ENCODE measurements around the gene TIGD3.

TIGD3 gene

GRCh38 chr11:65390099-65390941 lies 35.8 kb downstream of the TIGD3 start:
- DNase-seq (ENCODE audit: low read depth): no peak

DNA sequence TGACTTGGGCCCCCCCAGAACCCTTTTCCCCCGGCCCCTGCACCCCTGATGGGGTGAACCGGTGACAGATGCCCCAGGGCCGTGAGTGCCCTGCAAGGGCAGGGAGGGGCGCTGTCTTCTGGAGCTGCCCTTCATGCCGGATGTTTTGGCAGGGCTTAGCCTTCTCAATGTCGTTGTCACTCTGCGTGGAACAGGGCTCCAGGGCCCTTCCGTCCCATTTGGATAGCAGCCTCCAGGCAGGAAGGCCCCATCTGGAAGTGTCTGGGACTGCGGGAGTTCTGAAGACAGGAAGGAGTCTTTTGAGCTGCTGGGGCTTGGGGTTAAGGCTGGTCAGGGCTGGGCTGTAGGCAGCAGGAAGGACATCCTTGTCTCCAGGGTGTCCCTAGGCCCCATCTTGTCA lies 36.4 kb downstream of the TIGD3 start:
- no peak for DNase-seq (ENCODE audit: low read depth)

- DNase-seq (ENCODE audit: low read depth): no peak
These were observed 37.8 kb downstream of the TIGD3 start for GRCh38 chr11:65392186-65392829.

DNA sequence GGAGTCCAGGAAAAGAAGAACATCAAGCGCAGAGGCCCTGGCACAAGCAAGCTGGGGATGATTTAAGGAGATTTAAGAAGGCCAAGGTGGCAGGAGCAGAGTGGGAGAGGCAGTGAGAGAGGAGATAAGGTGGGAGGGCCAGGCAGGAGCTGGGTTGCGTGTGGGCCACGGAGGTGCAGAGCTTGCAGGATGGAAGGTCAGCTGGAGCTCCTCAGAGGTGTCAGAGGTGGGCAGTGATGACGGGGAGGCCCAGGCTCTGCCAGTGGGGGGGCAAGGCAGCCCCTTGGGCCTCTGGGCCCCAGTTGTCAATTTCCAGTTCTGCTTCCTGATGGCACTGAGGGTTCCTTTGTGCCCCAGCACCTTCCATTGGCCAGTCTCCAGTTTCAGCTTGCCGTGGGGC lies 38.3 kb downstream of the TIGD3 start:
- no peak for DNase-seq (ENCODE audit: low read depth)

DNA sequence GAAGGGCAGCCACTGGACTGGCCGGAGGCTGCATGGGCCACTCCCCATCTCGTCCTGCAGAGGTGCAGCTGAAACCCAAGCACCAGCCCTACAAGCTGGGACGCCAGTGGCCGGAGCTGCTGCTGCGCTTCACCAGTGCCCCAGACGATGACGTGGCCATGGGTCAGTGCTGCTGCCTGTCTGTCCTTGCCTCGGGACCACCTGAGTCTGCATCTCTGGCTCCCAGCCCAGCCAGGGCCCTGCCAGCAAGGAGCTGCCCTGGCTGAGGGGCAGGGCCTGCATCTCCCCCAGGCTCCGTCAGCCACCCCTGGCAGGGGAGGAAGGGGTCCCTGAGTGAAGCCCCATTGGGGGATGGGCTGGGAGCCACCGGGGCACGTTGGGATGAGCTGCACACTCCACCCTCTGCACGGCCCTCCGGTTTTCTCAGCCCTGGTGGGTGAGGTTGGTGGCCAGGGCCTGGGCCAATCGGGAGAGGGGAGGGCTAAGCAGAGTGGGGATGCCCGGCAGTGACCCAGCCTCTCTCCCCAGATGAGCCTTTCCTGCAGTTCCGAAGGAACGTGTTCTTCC lies 39.0 kb downstream of the TIGD3 start:
- DNase-seq (ENCODE audit: low read depth): no peak

DNA sequence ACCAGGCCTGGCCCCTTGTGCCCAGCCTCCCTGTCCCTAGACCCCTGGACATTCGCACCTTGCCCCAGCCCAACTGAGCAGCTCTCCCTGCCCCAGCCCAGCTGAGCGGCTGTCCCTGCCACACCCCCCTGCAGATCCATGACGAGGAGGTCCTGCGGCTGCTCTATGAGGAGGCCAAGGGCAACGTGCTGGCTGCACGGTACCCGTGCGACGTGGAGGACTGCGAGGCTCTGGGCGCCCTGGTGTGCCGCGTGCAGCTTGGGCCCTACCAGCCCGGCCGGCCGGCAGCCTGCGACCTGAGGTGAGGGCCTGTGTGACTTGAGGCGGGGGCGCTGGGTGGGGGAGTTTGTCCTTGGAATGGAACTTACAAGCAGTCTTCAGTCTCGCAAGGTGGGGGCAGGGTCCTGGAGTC lies 39.6 kb downstream of the TIGD3 start:
- no peak for DNase-seq (ENCODE audit: low read depth)

- DNase-seq (ENCODE audit: low read depth): no peak
These were observed 41.5 kb downstream of the TIGD3 start for GRCh38 chr11:65395961-65396530.

GRCh38 chr11:65396769-65397745 lies 42.5 kb downstream of the TIGD3 start:
- DNase-seq (ENCODE audit: low read depth): no peak

DNA sequence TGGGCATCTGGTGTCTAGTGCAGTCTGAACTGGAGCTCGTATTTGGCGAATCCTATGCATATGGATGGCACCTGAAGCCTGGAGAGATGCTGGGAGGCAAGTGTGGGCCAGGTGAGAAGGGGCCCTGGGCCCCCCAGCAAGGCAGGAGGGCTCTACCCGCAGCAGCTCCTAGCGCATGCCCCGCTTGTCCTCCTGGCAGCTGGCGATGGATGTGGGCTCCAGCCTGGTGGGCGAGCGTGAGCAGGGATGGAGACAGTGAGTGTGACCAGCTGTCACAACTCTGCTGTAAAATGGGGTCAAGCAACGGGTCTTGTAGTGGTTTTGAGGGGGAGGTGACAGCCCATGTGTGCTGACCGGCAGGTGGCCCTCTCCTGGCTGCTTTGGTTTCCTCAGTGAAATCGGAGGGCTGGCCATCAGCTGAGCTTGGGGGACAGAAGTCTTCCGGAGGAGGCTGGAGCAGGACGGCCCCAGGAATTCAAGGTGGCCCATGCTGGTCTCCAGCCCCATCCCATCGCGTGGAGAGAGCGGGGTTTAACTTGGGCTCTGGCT lies 43.9 kb downstream of the TIGD3 start:
- DNase-seq (ENCODE audit: low read depth): no peak

DNA sequence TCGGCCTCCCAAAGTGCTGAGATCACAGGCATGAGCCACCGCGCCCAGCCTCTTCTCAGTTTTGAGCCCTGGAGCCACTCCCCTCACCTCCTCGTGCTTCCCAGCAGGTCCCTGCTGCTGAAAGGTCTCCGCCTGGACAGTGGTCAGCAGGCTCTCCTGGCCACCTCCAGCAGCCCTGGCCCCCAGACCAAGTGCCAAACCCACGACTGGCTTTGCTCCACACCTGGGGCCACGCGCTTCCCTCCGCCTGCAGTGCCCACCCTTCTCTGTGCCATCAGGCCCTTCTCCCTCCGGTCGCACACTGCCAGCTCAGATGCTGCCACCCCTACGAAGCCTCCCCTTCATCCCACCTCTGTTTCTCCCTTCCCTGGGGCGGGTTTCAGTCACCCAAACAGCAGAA lies 44.7 kb downstream of the TIGD3 start:
- no peak for DNase-seq (ENCODE audit: low read depth)

GRCh38 chr11:65399845-65400244 lies 45.3 kb downstream of the TIGD3 start:
- DNase-seq (ENCODE audit: low read depth): no peak

- no peak for DNase-seq (ENCODE audit: low read depth)
These were observed 45.9 kb downstream of the TIGD3 start for GRCh38 chr11:65400307-65401072.

DNA sequence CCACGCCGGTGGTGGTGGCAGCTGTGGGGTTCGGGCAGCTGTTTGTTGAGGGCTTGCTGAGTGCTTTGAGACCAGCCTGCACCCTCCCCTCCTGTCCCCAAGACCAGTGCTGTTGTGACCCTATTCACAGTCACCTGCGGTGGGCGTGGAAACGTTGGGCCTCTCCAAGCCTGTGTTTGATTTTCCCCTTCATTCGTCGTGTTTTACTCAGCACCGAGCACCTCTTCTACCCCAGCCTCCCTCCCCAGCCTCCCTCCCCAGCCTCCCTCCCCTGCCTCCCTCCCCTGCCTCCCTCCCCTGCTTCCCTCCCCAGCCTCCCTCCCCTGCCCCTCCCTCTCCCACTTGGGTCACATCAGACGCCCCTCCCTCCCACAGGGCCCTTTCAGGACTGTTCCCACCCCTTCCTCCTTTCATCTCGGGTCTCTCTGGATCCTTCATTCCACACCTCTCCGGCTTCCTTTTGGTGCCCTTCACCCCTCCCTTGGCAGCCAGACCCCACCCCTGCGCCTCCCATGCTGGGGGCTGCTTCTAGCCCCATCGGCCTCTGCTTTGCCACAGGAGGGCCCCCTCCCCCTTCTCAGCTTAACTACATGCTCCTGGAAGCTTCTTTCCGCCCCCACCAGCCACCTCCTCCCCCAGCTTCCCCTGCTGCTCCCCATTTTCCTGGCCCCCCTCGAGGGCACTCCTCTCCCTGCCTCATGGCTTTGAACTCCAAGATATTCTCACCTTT lies 46.7 kb downstream of the TIGD3 start:
- DNase-seq (ENCODE audit: low read depth): no peak

- DNase-seq (ENCODE audit: low read depth): no peak
These were observed 47.3 kb downstream of the TIGD3 start for GRCh38 chr11:65401803-65402248.

DNA sequence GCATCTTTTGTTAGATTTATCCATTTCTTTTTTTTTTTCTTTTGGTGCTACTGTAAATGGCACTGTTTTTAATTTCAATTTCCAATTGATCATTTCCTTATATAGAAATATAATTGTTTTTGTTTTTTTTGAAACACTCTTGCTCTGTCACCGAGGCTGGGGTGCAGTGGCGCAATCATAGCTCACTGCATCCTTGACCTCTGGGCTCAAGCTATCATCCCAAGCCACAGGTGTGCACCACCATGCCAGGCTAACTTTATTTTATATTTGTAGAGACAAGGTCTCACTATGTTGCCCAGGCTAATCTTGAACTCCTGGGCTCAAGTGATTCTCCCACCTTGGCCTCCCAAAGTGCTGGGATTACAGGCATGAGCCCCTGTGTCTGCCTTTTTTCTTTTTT lies 48.2 kb downstream of the TIGD3 start:
- DNase-seq (ENCODE audit: low read depth): no peak

DNA sequence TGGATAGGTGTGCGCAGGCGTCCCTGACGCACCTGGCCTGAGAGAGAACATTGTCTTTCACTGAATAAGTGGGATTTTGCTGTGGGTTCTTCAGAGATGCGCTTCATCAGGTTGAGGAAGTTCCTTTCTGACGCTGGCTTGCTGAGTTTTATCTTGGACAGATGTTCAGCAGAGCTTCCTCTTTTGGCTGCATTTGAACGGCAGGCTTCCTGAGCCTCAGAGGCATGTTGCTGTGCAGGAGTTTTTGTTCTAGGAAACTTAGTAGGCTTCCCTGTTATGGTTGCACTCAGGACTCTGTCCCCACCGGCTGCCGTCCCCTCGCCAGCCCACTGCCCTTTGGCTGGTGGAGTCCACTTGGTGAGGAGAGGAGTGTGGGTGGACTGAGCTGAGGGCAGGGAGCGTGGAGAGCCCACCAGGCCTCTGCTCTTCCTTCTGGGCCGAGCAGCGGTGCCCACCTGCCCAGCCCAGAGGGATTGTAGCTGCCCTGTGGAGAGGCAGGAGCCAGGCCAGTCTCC lies 49.1 kb downstream of the TIGD3 start:
- DNase-seq (ENCODE audit: low read depth): no peak

DNA sequence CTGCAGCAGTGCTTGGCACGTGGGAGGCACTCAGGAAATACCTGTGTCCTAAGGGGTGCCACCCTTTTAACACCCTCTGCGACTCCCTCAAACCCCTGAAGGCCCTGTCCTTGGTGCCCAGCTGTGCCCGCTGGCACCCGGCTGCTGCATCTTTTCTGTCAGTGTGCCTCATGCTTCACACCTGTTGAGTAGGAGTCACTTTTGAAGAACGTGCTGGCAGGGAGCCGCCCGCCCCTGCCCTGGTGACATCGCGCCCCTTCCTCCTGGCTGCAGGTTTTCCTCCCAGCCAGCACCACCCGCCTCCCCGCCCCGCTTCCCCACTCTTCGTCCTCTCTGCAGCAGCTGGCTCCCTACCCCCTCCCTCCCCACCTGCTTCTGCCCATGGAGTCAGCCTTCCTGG lies 49.7 kb downstream of the TIGD3 start:
- no peak for DNase-seq (ENCODE audit: low read depth)

DNA sequence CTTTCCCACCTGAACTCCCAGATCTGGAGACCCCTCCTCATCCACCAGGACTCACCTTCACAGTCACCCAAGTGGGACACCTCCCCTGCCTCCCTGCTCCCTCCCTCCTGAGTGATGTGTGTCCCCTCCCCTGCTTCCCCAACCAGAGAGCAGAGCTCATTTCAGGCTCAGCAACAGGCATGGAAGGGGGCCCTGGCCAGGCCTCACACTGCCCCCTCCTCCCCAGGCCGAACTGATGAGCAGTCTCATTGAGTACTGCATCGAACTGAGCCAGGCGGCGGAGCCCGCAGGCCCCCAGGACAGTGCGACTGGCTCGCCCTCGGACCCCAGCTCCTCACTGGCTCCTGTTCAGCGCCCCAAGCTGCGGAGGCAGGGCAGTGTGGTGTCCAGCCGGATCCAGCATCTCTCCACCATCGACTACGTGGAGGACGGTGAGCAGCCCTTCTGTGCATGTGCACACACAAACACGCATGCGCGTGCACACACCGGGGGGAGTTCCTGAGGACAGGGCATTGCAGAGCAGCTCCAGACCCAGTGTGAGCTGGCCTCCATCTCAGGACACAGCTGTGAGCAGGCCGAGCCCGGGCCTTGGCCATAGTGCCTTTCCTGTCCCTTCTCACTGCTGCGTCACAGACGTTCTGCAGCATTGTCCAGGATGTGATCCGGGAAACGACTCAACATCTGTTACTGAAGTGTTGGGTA lies 50.2 kb downstream of the TIGD3 start:
- no peak for DNase-seq (ENCODE audit: low read depth)

Measured in stromal cell of bone marrow (primary cell).